ENCODE results near the gene FBXL15.

Gene FBXL15

GRCh38 chr10:102411341-102412255, 9.0 kb upstream of the FBXL15 start:
- no peak for DNase-seq (ENCODE audit: low read depth in 2 of 2)

- no peak for DNase-seq (ENCODE audit: low read depth in 2 of 2)
Measured at GRCh38 chr10:102412293-102412692, 8.3 kb upstream of the FBXL15 start.

- DNase-seq (ENCODE audit: low read depth in 2 of 2) = no peak
Measured at GRCh38 chr10:102413053-102413705, 7.5 kb upstream of the FBXL15 start.

GRCh38 chr10:102413806-102414561, 6.7 kb upstream of the FBXL15 start:
- DNase-seq (ENCODE audit: low read depth in 2 of 2) = no peak

GRCh38 chr10:102414749-102415148, 5.9 kb upstream of the FBXL15 start:
- no peak for DNase-seq (ENCODE audit: low read depth in 2 of 2)

- DNase-seq (ENCODE audit: low read depth in 2 of 2) = no peak
Measured at GRCh38 chr10:102416283-102416682, 4.4 kb upstream of the FBXL15 start.

GRCh38 chr10:102416695-102417094, 3.9 kb upstream of the FBXL15 start:
- no peak for DNase-seq (ENCODE audit: low read depth in 2 of 2)

GRCh38 chr10:102418622-102419268, 1.9 kb upstream of the FBXL15 start, which contains the start of gene PSD:
Gene PSD, minus strand, starts transcription at chr10:102418785. Its CDS starts 1,747 bp downstream, at chr10:102417038.
- no peak for DNase-seq (ENCODE audit: low read depth in 2 of 2)

- DNase-seq (ENCODE audit: low read depth in 2 of 2) = peak in 1 of 2 donors; percentile 58
Measured at GRCh38 chr10:102419269-102420180, 1.1 kb upstream of the FBXL15 start.

- no peak for DNase-seq (ENCODE audit: low read depth in 2 of 2)
Measured at GRCh38 chr10:102420181-102420713, 389 bp upstream of the FBXL15 start.

- no peak for DNase-seq (ENCODE audit: low read depth in 2 of 2)
Measured at GRCh38 chr10:102421507-102421756, 796 bp downstream of the FBXL15 start.

GRCh38 chr10:102421757-102422512, 1.3 kb downstream of the FBXL15 start:
- DNase-seq (ENCODE audit: low read depth in 2 of 2) = no peak

GRCh38 chr10:102422545-102423129, 2.0 kb downstream of the FBXL15 start:
- no peak for DNase-seq (ENCODE audit: low read depth in 2 of 2)

GRCh38 chr10:102423372-102423968, 2.8 kb downstream of the FBXL15 start:
- DNase-seq (ENCODE audit: low read depth in 2 of 2) = no peak

GRCh38 chr10:102424145-102424544, 3.5 kb downstream of the FBXL15 start:
- no peak for DNase-seq (ENCODE audit: low read depth in 2 of 2)

GRCh38 chr10:102424916-102425315, 4.3 kb downstream of the FBXL15 start:
- no peak for DNase-seq (ENCODE audit: low read depth in 2 of 2)

- no peak for DNase-seq (ENCODE audit: low read depth in 2 of 2)
Measured at GRCh38 chr10:102425444-102425843, 4.8 kb downstream of the FBXL15 start.

- DNase-seq (ENCODE audit: low read depth in 2 of 2) = no peak
Measured at GRCh38 chr10:102426803-102427287, 6.2 kb downstream of the FBXL15 start.

- no peak for DNase-seq (ENCODE audit: low read depth in 2 of 2)
Measured at GRCh38 chr10:102429468-102429867, 8.8 kb downstream of the FBXL15 start.
